Ovary (tissue), 3 donors: ENCODE results near the gene FLNC.

ENCODE experiments used
- EP300 ChIP-seq: sonication (generic); formaldehyde crosslinking; IDR thresholded peaks from one replicate; pipeline ENCODE4 v1.6.1; 2017; ENCODE audit warnings: antibody characterized with exemption
- POLR2A ChIP-seq: fragments of 450-650 bp; IDR thresholded peaks from one replicate; pipeline ENCODE4 v1.6.1; 2017; ENCODE audit warnings: antibody characterized with exemption, mild to moderate bottlenecking, moderate library complexity
- TF ChIP-seq, protein P1 (sequence below), 3 donors: fragments of 450-650 bp in 2 of 3; fragments of 200-600 bp in 1 of 3; IDR thresholded peaks; one replicate each; pipeline versions ENCODE4 v1.5.1 to v1.8.0; 2016 to 2022; ENCODE audit warnings: antibody characterized with exemption in 3 of 3, mild to moderate bottlenecking in 1 of 3
- donor health status: DM: no; HTN: no; CAD: no.

DNA sequence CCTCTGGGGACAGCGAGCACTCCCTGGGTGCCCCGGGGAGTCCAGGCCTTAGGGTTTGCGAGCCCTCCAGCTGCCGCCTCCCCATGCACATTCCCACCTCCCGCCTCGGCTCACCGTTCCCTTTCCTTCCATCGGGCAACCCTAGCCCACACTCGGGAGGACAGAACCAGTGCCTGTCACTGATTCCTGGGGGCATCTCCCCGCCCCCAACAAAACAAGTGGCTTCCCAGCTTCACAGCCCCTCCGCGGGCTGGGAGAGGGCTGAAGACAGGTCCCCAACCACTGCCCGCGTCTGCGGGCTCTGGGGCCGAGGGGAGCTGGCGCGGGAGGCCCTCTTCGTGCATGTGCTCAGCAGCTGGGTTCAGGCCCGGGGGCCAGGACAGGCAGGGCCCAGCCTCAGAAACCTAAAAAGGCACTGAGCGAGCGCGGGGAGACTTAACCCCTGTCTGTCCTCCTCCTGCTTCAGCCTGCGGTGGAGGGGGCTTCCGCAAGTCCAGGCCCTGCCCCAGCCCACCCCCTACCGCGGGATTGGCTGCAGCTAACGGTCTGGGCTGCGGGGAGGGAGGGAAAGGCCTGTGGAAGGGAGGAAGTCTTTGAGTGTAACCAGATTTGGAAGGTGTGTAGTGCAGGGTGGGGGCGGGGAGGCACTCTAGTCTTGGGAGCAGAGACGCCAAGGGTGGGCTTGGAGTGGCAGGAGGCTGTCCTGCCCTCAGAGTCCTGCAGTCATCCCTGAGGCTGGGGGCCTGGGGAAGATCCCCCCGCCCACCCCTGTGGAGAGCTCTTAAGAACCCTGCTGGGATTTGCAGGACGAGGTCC is 1.2 kb downstream of the FLNC start:
- TF ChIP-seq EP300 (no peak), POLR2A (no peak)
- TF ChIP-seq, protein P1, sequence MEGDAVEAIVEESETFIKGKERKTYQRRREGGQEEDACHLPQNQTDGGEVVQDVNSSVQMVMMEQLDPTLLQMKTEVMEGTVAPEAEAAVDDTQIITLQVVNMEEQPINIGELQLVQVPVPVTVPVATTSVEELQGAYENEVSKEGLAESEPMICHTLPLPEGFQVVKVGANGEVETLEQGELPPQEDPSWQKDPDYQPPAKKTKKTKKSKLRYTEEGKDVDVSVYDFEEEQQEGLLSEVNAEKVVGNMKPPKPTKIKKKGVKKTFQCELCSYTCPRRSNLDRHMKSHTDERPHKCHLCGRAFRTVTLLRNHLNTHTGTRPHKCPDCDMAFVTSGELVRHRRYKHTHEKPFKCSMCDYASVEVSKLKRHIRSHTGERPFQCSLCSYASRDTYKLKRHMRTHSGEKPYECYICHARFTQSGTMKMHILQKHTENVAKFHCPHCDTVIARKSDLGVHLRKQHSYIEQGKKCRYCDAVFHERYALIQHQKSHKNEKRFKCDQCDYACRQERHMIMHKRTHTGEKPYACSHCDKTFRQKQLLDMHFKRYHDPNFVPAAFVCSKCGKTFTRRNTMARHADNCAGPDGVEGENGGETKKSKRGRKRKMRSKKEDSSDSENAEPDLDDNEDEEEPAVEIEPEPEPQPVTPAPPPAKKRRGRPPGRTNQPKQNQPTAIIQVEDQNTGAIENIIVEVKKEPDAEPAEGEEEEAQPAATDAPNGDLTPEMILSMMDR (IDR thresholded peaks at IDR 0.05) = no peak
